Activated T-cell treated with anti-CD3 and anti-CD28 coated beads, Interleukin-2, amount 50 U/mL, for 4 hours (primary cell): ENCODE data around the gene ATP2A1. TPM values are rescaled to one million over a fixed set of nuclear protein-coding genes. Genes with fewer than 3 reads are reported as not detected.

Source experiments
- ATAC-seq, 2 donors: fragments of 200-7000 bp; cut with Tn5 transposase; one replicate each; pipeline ENCODE4 v1.10.0; 2021
- DNase-seq: peaks from one replicate; pipeline ENCODE4 v3.0.0-alpha.2; 2020
- H3K27me3 Mint-ChIP-seq: one replicate; pipeline ENCODE4 v1.8.0; 2021; ENCODE audit warnings: low read depth, mixed read lengths
- H3K36me3 Mint-ChIP-seq: one replicate; pipeline ENCODE4 v1.8.0; 2022; ENCODE audit warnings: mixed read lengths; ENCODE audit not compliant: insufficient read depth
- H3K4me1 Mint-ChIP-seq: one replicate; pipeline ENCODE4 v1.8.0; 2021; ENCODE audit warnings: low read depth, mixed read lengths
- H3K4me3 Mint-ChIP-seq: one replicate; pipeline ENCODE4 v1.8.0; 2021; ENCODE audit warnings: mild to moderate bottlenecking, moderate library complexity, mixed read lengths
- H3K9me3 Mint-ChIP-seq: one replicate; pipeline ENCODE4 v1.8.0; 2021; ENCODE audit warnings: mixed read lengths
- total RNA-seq, 3 donors: library from RNA; stranded (reverse); gene quantifications; one replicate each; pipeline ENCODE4 v1.2.1, GENCODE V29; 2021

Gene ATP2A1
- total RNA-seq: 1 to 10 TPM; 1.0 to 1.4 (median 1.4) TPM

- H3K36me3 Mint-ChIP-seq: no peaks in the 10 kb centered on the region
- no peak for DNase-seq
These were observed at the start of gene ATP2A1 for GRCh38 chr16:28878083-28878926. ATP2A1 (plus strand) TSS chr16:28878488; CDS start chr16:28878672, 184 bp downstream.

GRCh38 chr16:28829747-28830146 is 48.5 kb upstream of the ATP2A1 start:
- H3K4me1 Mint-ChIP-seq: peaks cover 24% of the 10 kb centered on the region
- H3K36me3 Mint-ChIP-seq: peaks cover 75% of the 10 kb centered on the region
- no peak overlapping the region for H3K4me3 Mint-ChIP-seq
- H3K27me3 Mint-ChIP-seq: no peaks in the 10 kb centered on the region
- no peaks in the 10 kb centered on the region for H3K9me3 Mint-ChIP-seq
- DNase-seq: no peak
- no peak for ATAC-seq

More at GRCh38 chr16:28878083-28878926, at the start of gene ATP2A1:
- no peak for ATAC-seq
- no peaks in the 10 kb centered on the region for H3K9me3 Mint-ChIP-seq
- peaks cover 10% of the 10 kb centered on the region for H3K27me3 Mint-ChIP-seq
- peak within 1 kb of the TSS; percentile 88 for H3K4me3 Mint-ChIP-seq
- peaks cover 13% of the 10 kb centered on the region for H3K4me1 Mint-ChIP-seq

- no peak for ATAC-seq
These were observed 47.8 kb upstream of the ATP2A1 start for GRCh38 chr16:28830531-28830930.

GRCh38 chr16:28834349-28834748 is 43.9 kb upstream of the ATP2A1 start:
- DNase-seq: no peak
- Mint-ChIP-seq H3K4me1 (peaks cover 8% of the 10 kb centered on the region), H3K9me3 (no peaks in the 10 kb centered on the region), H3K36me3 (peaks cover 61% of the 10 kb centered on the region), H3K4me3 (no peak overlapping the region), H3K27me3 (no peaks in the 10 kb centered on the region)
- ATAC-seq: no peak

More at GRCh38 chr16:28830531-28830930, 47.8 kb upstream of the ATP2A1 start:
- peaks cover 74% of the 10 kb centered on the region for H3K36me3 Mint-ChIP-seq
- peaks cover 16% of the 10 kb centered on the region for H3K4me1 Mint-ChIP-seq
- no peaks in the 10 kb centered on the region for H3K9me3 Mint-ChIP-seq
- no peaks in the 10 kb centered on the region for H3K27me3 Mint-ChIP-seq
- no peak overlapping the region for H3K4me3 Mint-ChIP-seq
- DNase-seq: no peak

- peaks cover 8% of the 10 kb centered on the region for H3K4me1 Mint-ChIP-seq
- no peaks in the 10 kb centered on the region for H3K9me3 Mint-ChIP-seq
- ATAC-seq (no peak), DNase-seq (no peak)
- H3K36me3 Mint-ChIP-seq: peaks cover 56% of the 10 kb centered on the region
- no peaks in the 10 kb centered on the region for H3K27me3 Mint-ChIP-seq
- no peak overlapping the region for H3K4me3 Mint-ChIP-seq
These were observed 43.1 kb upstream of the ATP2A1 start for GRCh38 chr16:28834873-28835863.

- Mint-ChIP-seq H3K27me3 (no peaks in the 10 kb centered on the region), H3K4me3 (no peak overlapping the region), H3K9me3 (no peaks in the 10 kb centered on the region), H3K36me3 (peaks cover 46% of the 10 kb centered on the region), H3K4me1 (peaks cover 8% of the 10 kb centered on the region)
- DNase-seq (no peak), ATAC-seq (no peak)
These were observed 42.2 kb upstream of the ATP2A1 start for GRCh38 chr16:28835864-28836760.

- ATAC-seq (no peak), DNase-seq (no peak)
- H3K4me1 Mint-ChIP-seq: peaks cover 8% of the 10 kb centered on the region
- H3K27me3 Mint-ChIP-seq: no peaks in the 10 kb centered on the region
- peaks cover 45% of the 10 kb centered on the region for H3K36me3 Mint-ChIP-seq
- no peaks in the 10 kb centered on the region for H3K9me3 Mint-ChIP-seq
- no peak overlapping the region for H3K4me3 Mint-ChIP-seq
These were observed 41.6 kb upstream of the ATP2A1 start for GRCh38 chr16:28836761-28837064.

- no peaks in the 10 kb centered on the region for H3K9me3 Mint-ChIP-seq
- peaks cover 43% of the 10 kb centered on the region for H3K36me3 Mint-ChIP-seq
- H3K27me3 Mint-ChIP-seq: no peaks in the 10 kb centered on the region
- H3K4me1 Mint-ChIP-seq: peaks cover 8% of the 10 kb centered on the region
- ATAC-seq (peak; percentile 47 to 55), DNase-seq (no peak)
- H3K4me3 Mint-ChIP-seq: no peak overlapping the region
These were observed 40.4 kb upstream of the ATP2A1 start for GRCh38 chr16:28837672-28838557.

- Mint-ChIP-seq H3K27me3 (no peaks in the 10 kb centered on the region), H3K4me3 (no peak overlapping the region), H3K36me3 (peaks cover 43% of the 10 kb centered on the region), H3K9me3 (no peaks in the 10 kb centered on the region), H3K4me1 (peaks cover 8% of the 10 kb centered on the region)
- ATAC-seq (no peak), DNase-seq (no peak)
These were observed 39.8 kb upstream of the ATP2A1 start for GRCh38 chr16:28838558-28838918.

GRCh38 chr16:28839004-28839639 is 39.2 kb upstream of the ATP2A1 start:
- no peak for DNase-seq
- Mint-ChIP-seq H3K4me1 (peaks cover 8% of the 10 kb centered on the region), H3K36me3 (peaks cover 40% of the 10 kb centered on the region), H3K9me3 (no peaks in the 10 kb centered on the region), H3K27me3 (no peaks in the 10 kb centered on the region), H3K4me3 (no peak overlapping the region)
- ATAC-seq: no peak

GRCh38 chr16:28839899-28840298 is 38.4 kb upstream of the ATP2A1 start:
- Mint-ChIP-seq H3K27me3 (no peaks in the 10 kb centered on the region), H3K9me3 (no peaks in the 10 kb centered on the region), H3K4me1 (peaks cover 15% of the 10 kb centered on the region), H3K36me3 (peaks cover 41% of the 10 kb centered on the region), H3K4me3 (no peak overlapping the region)
- ATAC-seq (no peak), DNase-seq (no peak)

- Mint-ChIP-seq H3K27me3 (no peaks in the 10 kb centered on the region), H3K36me3 (peaks cover 45% of the 10 kb centered on the region), H3K4me1 (peaks cover 35% of the 10 kb centered on the region), H3K9me3 (no peaks in the 10 kb centered on the region), H3K4me3 (peak overlapping the region; percentile 28)
- ATAC-seq (no peak), DNase-seq (no peak)
These were observed 35.6 kb upstream of the ATP2A1 start for GRCh38 chr16:28842696-28843095.

- DNase-seq: no peak
- H3K36me3 Mint-ChIP-seq: peaks cover 37% of the 10 kb centered on the region
- peak overlapping the region; percentile 19 for H3K4me3 Mint-ChIP-seq
- peaks cover 30% of the 10 kb centered on the region for H3K4me1 Mint-ChIP-seq
- H3K9me3 Mint-ChIP-seq: no peaks in the 10 kb centered on the region
- ATAC-seq: no peak
- no peaks in the 10 kb centered on the region for H3K27me3 Mint-ChIP-seq
These were observed 34.5 kb upstream of the ATP2A1 start for GRCh38 chr16:28843766-28844165.
